Mammary epithelial cell (primary cell): Measurements from ENCODE around the gene NFYB.

ENCODE experiments used
- EZH2 ChIP-seq: IDR thresholded peaks from 2 replicates; pipeline ENCODE4 v1.6.1; 2012; ENCODE audit warnings: low read length, inconsistent platforms, borderline replicate concordance
- TF ChIP-seq, protein P1 (sequence below), 2 donors: IDR thresholded peaks in 1 of 2; conservative IDR thresholded peaks in 1 of 2; 2 replicates each; pipeline ENCODE4 v1.5.1; 2011 to 2012; ENCODE audit warnings: inconsistent platforms in 2 of 2, low read length in 2 of 2, mild to moderate bottlenecking in 2 of 2, control low read depth in 1 of 2, low read depth in 1 of 2; ENCODE audit not compliant: insufficient read depth in 1 of 2; ENCODE audit errors: extremely low read depth in 1 of 2

DNA sequence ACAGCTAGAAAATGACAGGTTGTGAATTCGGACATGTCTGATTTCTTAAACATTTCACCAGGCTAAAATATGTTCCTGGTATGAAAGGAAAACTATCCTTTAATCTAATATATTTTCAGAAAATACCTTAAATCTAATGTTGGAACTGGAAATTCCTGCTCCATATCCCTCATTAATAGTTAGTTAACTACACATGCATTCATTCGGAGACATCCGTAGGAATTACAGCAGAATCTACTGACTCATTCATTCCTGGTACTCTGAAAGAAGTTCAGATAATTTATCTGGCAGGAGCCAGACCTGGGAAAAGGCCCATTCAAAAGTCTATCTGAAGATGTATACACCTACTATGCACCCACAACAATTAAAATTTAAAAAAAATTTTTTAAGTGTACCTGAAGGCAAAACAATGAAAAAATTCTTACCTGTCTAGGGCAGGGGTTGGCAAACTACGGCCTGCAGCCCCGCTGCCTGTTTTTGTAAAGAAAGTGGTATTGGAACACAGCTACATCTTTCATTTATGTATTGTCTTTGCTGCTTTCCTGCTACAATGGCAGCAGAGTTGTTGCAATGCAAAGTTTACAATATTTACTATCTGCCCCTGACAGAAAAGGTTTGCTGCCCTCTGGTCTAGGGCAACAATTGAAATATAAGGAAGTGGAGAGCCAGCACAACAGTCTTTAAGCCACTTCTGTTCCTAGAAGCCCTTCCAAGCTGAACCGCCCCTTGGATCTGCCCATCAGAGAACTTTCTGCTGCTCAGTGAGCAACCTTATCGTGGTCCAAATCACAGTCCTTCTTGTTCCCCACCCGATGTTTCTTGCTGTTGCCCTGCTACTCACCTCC is 17.9 kb upstream of the NFYB start:
- TF ChIP-seq EZH2, result no peak
- TF ChIP-seq, protein P1, sequence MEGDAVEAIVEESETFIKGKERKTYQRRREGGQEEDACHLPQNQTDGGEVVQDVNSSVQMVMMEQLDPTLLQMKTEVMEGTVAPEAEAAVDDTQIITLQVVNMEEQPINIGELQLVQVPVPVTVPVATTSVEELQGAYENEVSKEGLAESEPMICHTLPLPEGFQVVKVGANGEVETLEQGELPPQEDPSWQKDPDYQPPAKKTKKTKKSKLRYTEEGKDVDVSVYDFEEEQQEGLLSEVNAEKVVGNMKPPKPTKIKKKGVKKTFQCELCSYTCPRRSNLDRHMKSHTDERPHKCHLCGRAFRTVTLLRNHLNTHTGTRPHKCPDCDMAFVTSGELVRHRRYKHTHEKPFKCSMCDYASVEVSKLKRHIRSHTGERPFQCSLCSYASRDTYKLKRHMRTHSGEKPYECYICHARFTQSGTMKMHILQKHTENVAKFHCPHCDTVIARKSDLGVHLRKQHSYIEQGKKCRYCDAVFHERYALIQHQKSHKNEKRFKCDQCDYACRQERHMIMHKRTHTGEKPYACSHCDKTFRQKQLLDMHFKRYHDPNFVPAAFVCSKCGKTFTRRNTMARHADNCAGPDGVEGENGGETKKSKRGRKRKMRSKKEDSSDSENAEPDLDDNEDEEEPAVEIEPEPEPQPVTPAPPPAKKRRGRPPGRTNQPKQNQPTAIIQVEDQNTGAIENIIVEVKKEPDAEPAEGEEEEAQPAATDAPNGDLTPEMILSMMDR (conservative IDR thresholded peaks at IDR 0.05 in 1 of 2, IDR thresholded peaks at IDR 0.05 in 1 of 2; ENCODE audit: extremely low read depth in 1 of 2, insufficient read depth in 1 of 2, low read depth in 1 of 2, low read length in 2 of 2), result no peak
